ENCODE data around the gene CD177.

- TF ChIP-seq CTCF (IDR thresholded peaks at IDR 0.05; ENCODE audit: insufficient read depth, low read length, poor library complexity, severe bottlenecking) (no peak), EZH2phosphoT487 (conservative IDR thresholded peaks at IDR 0.05; ENCODE audit: low read length) (no peak)
These were observed 42.2 kb upstream of the CD177 start for GRCh38 chr19:43311256-43311655.
